GM23338 (cell line): ENCODE results near the gene CNBD2. TPM values are rescaled to one million over a fixed set of nuclear protein-coding genes. Genes with fewer than 3 reads are reported as not detected.

ENCODE experiments used
- ATAC-seq: fragments of 200-7000 bp; cut with Tn5 transposase; 3 replicates; pipeline ENCODE4 v1.9.1; 2020
- DNase-seq: peaks from one replicate; pipeline ENCODE4 v3.0.0-alpha.2; 2015; ENCODE audit warnings: low spot score
- H2AFZ ChIP-seq: fragments of 200-600 bp; sonication (generic); 2 replicates; pipeline ENCODE4 v1.8.0; 2016; ENCODE audit warnings: antibody characterized with exemption, mild to moderate bottlenecking, moderate library complexity
- H3F3A ChIP-seq: fragments of 200-600 bp; sonication (generic); replicated peaks from 2 replicates; pipeline ENCODE4 v1.8.0; 2017; ENCODE audit warnings: antibody characterized with exemption, mixed run types, low read depth
- H3K27ac ChIP-seq: fragments of 200-600 bp; sonication (generic); 2 replicates; pipeline ENCODE4 v1.6.1; 2016; ENCODE audit warnings: low read depth
- H3K27me3 ChIP-seq: fragments of 200-600 bp; sonication (generic); 2 replicates; pipeline ENCODE4 v1.8.0; 2016; ENCODE audit warnings: mild to moderate bottlenecking, mixed run types, moderate library complexity; ENCODE audit not compliant: insufficient read depth
- H3K36me3 ChIP-seq: fragments of 200-600 bp; sonication (generic); 2 replicates; pipeline ENCODE4 v1.8.0; 2016; ENCODE audit warnings: mild to moderate bottlenecking; ENCODE audit not compliant: insufficient read depth
- H3K4me1 ChIP-seq: fragments of 200-600 bp; sonication (generic); 2 replicates; pipeline ENCODE4 v1.8.0; 2016; ENCODE audit warnings: mild to moderate bottlenecking, moderate library complexity; ENCODE audit not compliant: insufficient read depth
- H3K4me2 ChIP-seq: fragments of 200-600 bp; sonication (generic); 2 replicates; pipeline ENCODE4 v1.7.1; 2017; ENCODE audit warnings: mixed run types
- H3K4me3 ChIP-seq: fragments of 200-600 bp; sonication (generic); 2 replicates; pipeline ENCODE4 v1.6.1; 2016; ENCODE audit warnings: mixed run types
- H3K79me2 ChIP-seq: fragments of 200-600 bp; sonication (generic); replicated peaks from 2 replicates; pipeline ENCODE4 v1.8.0; 2017; ENCODE audit warnings: mild to moderate bottlenecking; ENCODE audit not compliant: insufficient read depth
- H3K9me2 ChIP-seq: fragments of 200-600 bp; sonication (generic); 2 replicates; pipeline ENCODE4 v1.8.0; 2017; ENCODE audit not compliant: insufficient read depth
- H4K20me1 ChIP-seq: fragments of 200-600 bp; sonication (generic); replicated peaks from 2 replicates; pipeline ENCODE4 v1.8.0; 2017; ENCODE audit warnings: mild to moderate bottlenecking; ENCODE audit not compliant: insufficient read depth
- H3K27ac Mint-ChIP-seq: 2 replicates; pipeline ENCODE4 v1.8.0; 2020; ENCODE audit warnings: inconsistent platforms, mild to moderate bottlenecking, moderate library complexity, mixed read lengths
- H3K27me3 Mint-ChIP-seq: 3 replicates; pipeline ENCODE4 v1.8.0; 2022; ENCODE audit warnings: low read depth, mild to moderate bottlenecking, moderate library complexity, mixed read lengths, inconsistent platforms; ENCODE audit not compliant: insufficient read depth, poor library complexity
- H3K36me3 Mint-ChIP-seq: 3 replicates; pipeline ENCODE4 v1.8.0; 2021; ENCODE audit warnings: low read depth, mild to moderate bottlenecking, inconsistent platforms, moderate library complexity, mixed read lengths
- H3K4me1 Mint-ChIP-seq: 3 replicates; pipeline ENCODE4 v1.8.0; 2020; ENCODE audit warnings: mild to moderate bottlenecking, inconsistent platforms, mixed read lengths
- H3K4me3 Mint-ChIP-seq: 3 replicates; pipeline ENCODE4 v1.8.0; 2021; ENCODE audit warnings: moderate library complexity, mild to moderate bottlenecking, inconsistent platforms, mixed read lengths
- H3K9me3 Mint-ChIP-seq: 3 replicates; pipeline ENCODE4 v1.8.0; 2020; ENCODE audit warnings: moderate library complexity, mild to moderate bottlenecking, inconsistent platforms, mixed read lengths
- EZH2 ChIP-seq: fragments of 200-600 bp; sonication (generic); IDR thresholded peaks from one replicate; pipeline ENCODE4 v1.8.0; 2017; ENCODE audit warnings: antibody characterized with exemption, mild to moderate bottlenecking, low read depth; ENCODE audit not compliant: unreplicated experiment
- JUNB ChIP-seq: IDR thresholded peaks from one replicate; pipeline ENCODE4 v1.6.1; 2016; ENCODE audit warnings: antibody characterized with exemption; ENCODE audit not compliant: unreplicated experiment
- ZNF114 ChIP-seq: fragments of 250-450 bp; sonication (Bioruptor Pico); IDR thresholded peaks from 2 replicates; pipeline ENCODE4 v1.5.0; 2020; ENCODE audit warnings: mild to moderate bottlenecking, moderate library complexity
- polyA plus RNA-seq: library from polyadenylated mRNA; unstranded; fragments of >200 nt; fragmentation: Nextera tagmentation; extraction: Ambion mirVana; gene quantifications from 2 replicates; pipeline ENCODE4 v1.2.1, GENCODE V29; 2016
- total RNA-seq: library from RNA; depleted of rRNA; stranded (reverse); fragments of >200 nt; shearing (Covaris generic); gene quantifications from 2 replicates; pipeline ENCODE4 v1.2.3, GENCODE V29; 2014
- TF ChIP-seq, protein P1 (sequence below): fragments of 250-450 bp; sonication (Bioruptor Pico); IDR thresholded peaks from 2 replicates; pipeline ENCODE4 v1.5.0; 2020; ENCODE audit warnings: mild to moderate bottlenecking, moderate library complexity

CNBD2 gene
- total and polyA plus RNA-seq, 2 experiments from 2014 or later, result 2.7 TPM; not detected in 1

DNA sequence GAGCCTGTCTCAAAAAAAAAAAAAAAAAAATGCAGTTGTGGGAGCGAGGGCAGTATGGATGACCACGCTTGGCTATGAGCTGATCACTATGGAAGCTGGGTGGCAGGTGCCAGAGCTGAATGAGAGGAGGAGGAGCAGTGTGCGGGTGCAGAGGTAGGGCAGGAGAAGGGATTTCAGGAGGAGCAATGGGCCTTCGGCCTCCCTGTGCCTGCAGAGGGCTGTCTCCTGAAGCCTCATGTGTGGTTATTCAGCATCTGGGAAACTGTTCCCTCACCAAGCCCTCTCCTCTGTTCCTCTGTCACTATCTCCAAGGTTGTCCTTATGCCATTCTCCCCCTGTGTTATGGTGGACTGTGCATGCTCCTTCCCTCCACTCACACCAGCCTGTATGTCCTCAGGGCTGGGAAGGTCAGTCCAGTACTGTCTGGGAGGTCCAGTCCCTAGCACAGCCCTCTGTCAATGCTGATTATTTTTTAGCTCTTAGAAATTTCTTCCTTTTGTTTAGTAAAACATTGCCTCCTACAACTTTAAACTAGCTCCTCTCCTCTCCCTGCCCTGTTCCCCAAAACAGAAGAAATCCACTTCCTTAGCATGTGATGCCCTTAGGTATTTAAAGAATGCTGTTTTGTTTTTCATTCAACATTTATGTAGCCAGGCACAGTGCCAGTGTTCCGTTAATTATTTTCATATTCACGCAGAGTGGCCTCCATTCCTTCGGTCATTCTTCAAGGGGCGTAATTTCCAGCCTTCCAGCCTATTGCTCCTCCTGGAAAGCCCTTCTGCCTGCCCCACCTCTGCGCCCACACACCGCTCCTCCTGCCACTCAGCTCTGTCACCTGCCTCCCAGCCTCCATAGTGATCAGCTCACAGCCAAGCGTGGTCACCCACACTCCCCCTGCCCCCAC, 48.9 kb downstream of the CNBD2 start:
- peaks cover 5% of the 10 kb centered on the region for H3K27me3 Mint-ChIP-seq
- H3K27me3 ChIP-seq, result no peaks in the 10 kb centered on the region
- H4K20me1 ChIP-seq, result no peaks in the 10 kb centered on the region
- 0 out of 2 replicates have a peak overlapping the region, but pooled peaks have one; percentile 10 for H3K27ac Mint-ChIP-seq
- no peaks in the 10 kb centered on the region for H3K36me3 Mint-ChIP-seq
- H3K4me2 ChIP-seq, result 0 out of 2 replicates have a peak overlapping the region, but pooled peaks have one; percentile 18
- H3K9me2 ChIP-seq, result no peaks in the 10 kb centered on the region
- peaks cover 12% of the 10 kb centered on the region; the same call in 2 of the 3 replicates for H3K4me1 Mint-ChIP-seq
- H3K9me3 Mint-ChIP-seq, result no peaks in the 10 kb centered on the region
- H3K36me3 ChIP-seq, result no peaks in the 10 kb centered on the region
- TF ChIP-seq JUNB (no peak), EZH2 (no peak), ZNF114 (CRISPR knock-in tag) (no peak)
- TF ChIP-seq, protein P1, sequence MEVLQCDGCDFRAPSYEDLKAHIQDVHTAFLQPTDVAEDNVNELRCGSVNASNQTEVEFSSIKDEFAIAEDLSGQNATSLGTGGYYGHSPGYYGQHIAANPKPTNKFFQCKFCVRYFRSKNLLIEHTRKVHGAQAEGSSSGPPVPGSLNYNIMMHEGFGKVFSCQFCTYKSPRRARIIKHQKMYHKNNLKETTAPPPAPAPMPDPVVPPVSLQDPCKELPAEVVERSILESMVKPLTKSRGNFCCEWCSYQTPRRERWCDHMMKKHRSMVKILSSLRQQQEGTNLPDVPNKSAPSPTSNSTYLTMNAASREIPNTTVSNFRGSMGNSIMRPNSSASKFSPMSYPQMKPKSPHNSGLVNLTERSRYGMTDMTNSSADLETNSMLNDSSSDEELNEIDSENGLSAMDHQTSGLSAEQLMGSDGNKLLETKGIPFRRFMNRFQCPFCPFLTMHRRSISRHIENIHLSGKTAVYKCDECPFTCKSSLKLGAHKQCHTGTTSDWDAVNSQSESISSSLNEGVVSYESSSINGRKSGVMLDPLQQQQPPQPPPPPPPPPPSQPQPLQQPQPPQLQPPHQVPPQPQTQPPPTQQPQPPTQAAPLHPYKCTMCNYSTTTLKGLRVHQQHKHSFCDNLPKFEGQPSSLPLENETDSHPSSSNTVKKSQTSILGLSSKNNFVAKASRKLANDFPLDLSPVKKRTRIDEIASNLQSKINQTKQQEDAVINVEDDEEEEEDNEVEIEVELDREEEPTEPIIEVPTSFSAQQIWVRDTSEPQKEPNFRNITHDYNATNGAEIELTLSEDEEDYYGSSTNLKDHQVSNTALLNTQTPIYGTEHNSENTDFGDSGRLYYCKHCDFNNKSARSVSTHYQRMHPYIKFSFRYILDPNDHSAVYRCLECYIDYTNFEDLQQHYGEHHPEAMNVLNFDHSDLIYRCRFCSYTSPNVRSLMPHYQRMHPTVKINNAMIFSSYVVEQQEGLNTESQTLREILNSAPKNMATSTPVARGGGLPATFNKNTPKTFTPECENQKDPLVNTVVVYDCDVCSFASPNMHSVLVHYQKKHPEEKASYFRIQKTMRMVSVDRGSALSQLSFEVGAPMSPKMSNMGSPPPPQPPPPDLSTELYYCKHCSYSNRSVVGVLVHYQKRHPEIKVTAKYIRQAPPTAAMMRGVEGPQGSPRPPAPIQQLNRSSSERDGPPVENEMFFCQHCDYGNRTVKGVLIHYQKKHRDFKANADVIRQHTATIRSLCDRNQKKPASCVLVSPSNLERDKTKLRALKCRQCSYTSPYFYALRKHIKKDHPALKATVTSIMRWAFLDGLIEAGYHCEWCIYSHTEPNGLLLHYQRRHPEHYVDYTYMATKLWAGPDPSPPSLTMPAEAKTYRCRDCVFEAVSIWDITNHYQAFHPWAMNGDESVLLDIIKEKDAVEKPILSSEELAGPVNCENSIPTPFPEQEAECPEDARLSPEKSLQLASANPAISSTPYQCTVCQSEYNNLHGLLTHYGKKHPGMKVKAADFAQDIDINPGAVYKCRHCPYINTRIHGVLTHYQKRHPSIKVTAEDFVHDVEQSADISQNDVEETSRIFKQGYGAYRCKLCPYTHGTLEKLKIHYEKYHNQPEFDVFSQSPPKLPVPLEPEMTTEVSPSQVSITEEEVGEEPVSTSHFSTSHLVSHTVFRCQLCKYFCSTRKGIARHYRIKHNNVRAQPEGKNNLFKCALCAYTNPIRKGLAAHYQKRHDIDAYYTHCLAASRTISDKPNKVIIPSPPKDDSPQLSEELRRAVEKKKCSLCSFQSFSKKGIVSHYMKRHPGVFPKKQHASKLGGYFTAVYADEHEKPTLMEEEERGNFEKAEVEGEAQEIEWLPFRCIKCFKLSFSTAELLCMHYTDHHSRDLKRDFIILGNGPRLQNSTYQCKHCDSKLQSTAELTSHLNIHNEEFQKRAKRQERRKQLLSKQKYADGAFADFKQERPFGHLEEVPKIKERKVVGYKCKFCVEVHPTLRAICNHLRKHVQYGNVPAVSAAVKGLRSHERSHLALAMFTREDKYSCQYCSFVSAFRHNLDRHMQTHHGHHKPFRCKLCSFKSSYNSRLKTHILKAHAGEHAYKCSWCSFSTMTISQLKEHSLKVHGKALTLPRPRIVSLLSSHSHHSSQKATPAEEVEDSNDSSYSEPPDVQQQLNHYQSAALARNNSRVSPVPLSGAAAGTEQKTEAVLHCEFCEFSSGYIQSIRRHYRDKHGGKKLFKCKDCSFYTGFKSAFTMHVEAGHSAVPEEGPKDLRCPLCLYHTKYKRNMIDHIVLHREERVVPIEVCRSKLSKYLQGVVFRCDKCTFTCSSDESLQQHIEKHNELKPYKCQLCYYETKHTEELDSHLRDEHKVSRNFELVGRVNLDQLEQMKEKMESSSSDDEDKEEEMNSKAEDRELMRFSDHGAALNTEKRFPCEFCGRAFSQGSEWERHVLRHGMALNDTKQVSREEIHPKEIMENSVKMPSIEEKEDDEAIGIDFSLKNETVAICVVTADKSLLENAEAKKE (CRISPR knock-in tag), result no peak
- H2AFZ ChIP-seq, result peak overlapping the region; percentile 91
- H3K79me2 ChIP-seq, result no peaks in the 10 kb centered on the region
- DNase-seq (peak; percentile 48), ATAC-seq (peak; percentile 74)
- H3K27ac ChIP-seq, result no peak overlapping the region
- no peak overlapping the region for H3K4me3 ChIP-seq
- H3F3A ChIP-seq, result no peaks in the 10 kb centered on the region
- peaks cover 15% of the 10 kb centered on the region for H3K4me1 ChIP-seq
- H3K4me3 Mint-ChIP-seq, result no peak overlapping the region
